SU-DHL-6 (cell line): Measurements from ENCODE around the gene PLEKHA5.

Experiments used
- H2AFZ ChIP-seq: fragments of 200-600 bp; sonication (generic); 2 replicates; pipeline ENCODE4 v1.6.1; 2014; ENCODE audit warnings: low read depth, mild to moderate bottlenecking, moderate library complexity, mixed read lengths, antibody characterized with exemption, low read length; ENCODE audit not compliant: severe bottlenecking
- H3F3A ChIP-seq: fragments of 200-600 bp; shearing (Covaris generic); 2 replicates; pipeline ENCODE4 v1.6.0; 2016; ENCODE audit warnings: antibody characterized with exemption, mild to moderate bottlenecking; ENCODE audit not compliant: insufficient read depth
- H3K27ac ChIP-seq: fragments of 200-600 bp; sonication (generic); 2 replicates; pipeline ENCODE4 v1.5.1; 2016; ENCODE audit warnings: low read depth, mild to moderate bottlenecking, low read length, moderate library complexity, mixed read lengths
- H3K27me3 ChIP-seq: fragments of 200-600 bp; sonication (generic), shearing (Covaris generic); 2 replicates; pipeline ENCODE4 v1.6.0; 2014; ENCODE audit warnings: mild to moderate bottlenecking, low read length
- H3K36me3 ChIP-seq: fragments of 200-600 bp; sonication (generic); 2 replicates; pipeline ENCODE4 v1.6.1; 2014; ENCODE audit warnings: mild to moderate bottlenecking, low read length, mixed read lengths
- H3K4me2 ChIP-seq: fragments of 300-600, 200-600 bp; shearing (Covaris generic), sonication (generic); 2 replicates; pipeline ENCODE4 v1.6.0; 2014; ENCODE audit warnings: low read length, low read depth, mild to moderate bottlenecking; ENCODE audit not compliant: poor library complexity, severe bottlenecking
- H3K4me3 ChIP-seq: fragments of 200-600 bp; sonication (generic); 2 replicates; pipeline ENCODE4 v1.5.1; 2014; ENCODE audit warnings: antibody characterized with exemption, low read length, mild to moderate bottlenecking, mixed read lengths; ENCODE audit not compliant: insufficient read depth, poor library complexity, severe bottlenecking
- H3K79me2 ChIP-seq: fragments of 200-600 bp; sonication (generic); 2 replicates; pipeline ENCODE4 v1.6.1; 2014; ENCODE audit warnings: mild to moderate bottlenecking, low read length, moderate library complexity; ENCODE audit not compliant: insufficient read depth
- H3K9ac ChIP-seq: fragments of 200-600 bp; sonication (generic); 2 replicates; pipeline ENCODE4 v1.7.0; 2014; ENCODE audit warnings: mild to moderate bottlenecking, low read length
- H3K9me2 ChIP-seq: fragments of 200-600 bp; sonication (generic); replicated peaks from 2 replicates; pipeline ENCODE4 v1.6.1; 2014; ENCODE audit warnings: low read length; ENCODE audit not compliant: insufficient read depth
- H3K9me3 ChIP-seq: fragments of 200-600 bp; sonication (generic); 2 replicates; pipeline ENCODE4 v1.6.1; 2014; ENCODE audit warnings: low read length, mixed read lengths; ENCODE audit not compliant: insufficient read depth
- H4K20me1 ChIP-seq: fragments of 200-600 bp; sonication (generic); 2 replicates; pipeline ENCODE4 v1.6.1; 2014; ENCODE audit warnings: low read depth, mild to moderate bottlenecking, antibody characterized with exemption, low read length, moderate library complexity, mixed read lengths
- CTCF ChIP-seq: fragments of 200-600 bp; sonication (generic); IDR thresholded peaks from one replicate; pipeline ENCODE4 v1.5.1; 2017; ENCODE audit warnings: antibody characterized with exemption, mild to moderate bottlenecking, low read length, moderate library complexity; ENCODE audit not compliant: insufficient read depth, poor library complexity, severe bottlenecking
- EZH2phosphoT487 ChIP-seq: fragments of 200-600 bp; sonication (generic), shearing (Covaris generic); conservative IDR thresholded peaks from 2 replicates; pipeline ENCODE4 v1.6.1; 2018; ENCODE audit warnings: mild to moderate bottlenecking, antibody characterized with exemption, low read length, moderate library complexity, mixed read lengths

PLEKHA5 gene

GRCh38 chr12:19171731-19172130 lies 42.2 kb downstream of the PLEKHA5 start:
- Histone ChIP-seq H3K36me3 (no peaks in the 10 kb centered on the region), H2AFZ (no peak overlapping the region), H3K27ac (no peak overlapping the region), H3K4me2 (no peak overlapping the region), H4K20me1 (no peaks in the 10 kb centered on the region), H3K9me3 (no peaks in the 10 kb centered on the region), H3K79me2 (no peaks in the 10 kb centered on the region), H3K9me2 (no peaks in the 10 kb centered on the region), H3F3A (no peaks in the 10 kb centered on the region), H3K4me3 (no peak overlapping the region), H3K9ac (no peak overlapping the region), H3K27me3 (no peaks in the 10 kb centered on the region)
- TF ChIP-seq EZH2phosphoT487 (no peak), CTCF (no peak)

GRCh38 chr12:19177754-19178153 lies 48.2 kb downstream of the PLEKHA5 start:
- no peaks in the 10 kb centered on the region for H3K27me3 ChIP-seq
- H3K9me3 ChIP-seq = no peaks in the 10 kb centered on the region
- H3K79me2 ChIP-seq = no peaks in the 10 kb centered on the region
- no peak overlapping the region for H3K4me2 ChIP-seq
- H3F3A ChIP-seq = no peaks in the 10 kb centered on the region
- no peak overlapping the region for H3K9ac ChIP-seq
- H3K27ac ChIP-seq = no peak overlapping the region
- H4K20me1 ChIP-seq = no peaks in the 10 kb centered on the region
- H3K4me3 ChIP-seq = no peak overlapping the region
- no peak overlapping the region for H2AFZ ChIP-seq
- H3K9me2 ChIP-seq = no peaks in the 10 kb centered on the region
- TF ChIP-seq EZH2phosphoT487 (no peak), CTCF (no peak)
- no peaks in the 10 kb centered on the region for H3K36me3 ChIP-seq

GRCh38 chr12:19179986-19180385 lies 50.5 kb downstream of the PLEKHA5 start:
- Histone ChIP-seq H3K27ac (no peak overlapping the region), H4K20me1 (no peaks in the 10 kb centered on the region), H3K4me3 (no peak overlapping the region), H3K79me2 (no peaks in the 10 kb centered on the region), H3F3A (no peaks in the 10 kb centered on the region), H3K36me3 (no peaks in the 10 kb centered on the region), H2AFZ (no peak overlapping the region), H3K9me2 (no peaks in the 10 kb centered on the region), H3K9me3 (no peaks in the 10 kb centered on the region), H3K9ac (no peak overlapping the region), H3K27me3 (no peaks in the 10 kb centered on the region), H3K4me2 (no peak overlapping the region)
- TF ChIP-seq EZH2phosphoT487 (no peak), CTCF (no peak)
